Measurements from ENCODE around the gene SDK1.

- TF ChIP-seq CTCF (IDR thresholded peaks at IDR 0.05), result no peak
- no peak for TF ChIP-seq POLR2A (IDR thresholded peaks at IDR 0.05)
Measured at GRCh38 chr7:4272141-4272540, 971.1 kb downstream of the SDK1 start.
